ENCODE data around the gene CLEC18A. TPM values are rescaled to one million over a fixed set of nuclear protein-coding genes. Genes with fewer than 3 reads are reported as not detected.
"Not testable (repeated sequence)": the region's sequence is repeated elsewhere in the genome, so short reads cannot be mapped to it uniquely, and the experiment has no call there.

Gene CLEC18A
- total RNA-seq, 2 donors from 2014 or later, result 0.32 to 4.2 TPM

DNA sequence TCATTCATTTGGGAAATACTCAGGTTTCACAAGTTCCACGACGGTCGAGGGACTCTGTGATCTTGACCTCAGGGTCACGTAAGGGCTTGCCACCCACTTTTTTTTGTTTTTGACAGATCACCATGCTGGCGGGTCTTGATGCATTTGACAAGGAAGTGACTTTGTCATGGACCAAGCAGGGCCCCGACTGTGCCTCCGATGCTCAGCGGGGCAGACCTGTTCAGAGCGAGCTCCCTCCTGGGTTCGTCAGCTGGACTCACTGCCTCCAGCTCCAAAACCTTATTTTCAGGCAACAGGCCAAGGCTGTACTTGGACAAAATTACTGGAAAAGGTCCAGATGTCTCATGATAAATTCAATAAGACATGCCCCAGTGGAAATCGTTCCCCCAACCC, 9.0 kb upstream of the CLEC18A start:
- DNase-seq, result no peak
- peaks cover 4% of the 10 kb centered on the region for H3K36me3 ChIP-seq
- no peak overlapping the region for H3K4me3 ChIP-seq
- H3K4me1 ChIP-seq, result no peaks in the 10 kb centered on the region
- intact Hi-C loops (cut with DNase I), result no loop called here
- no peak for TF ChIP-seq CTCF (IDR thresholded peaks at IDR 0.05)
- H3K27me3 ChIP-seq, result no peaks in the 10 kb centered on the region
- no peaks in the 10 kb centered on the region for H3K9me3 ChIP-seq
- H3K27ac ChIP-seq, result no peak overlapping the region
- H3K9ac ChIP-seq (ENCODE audit: low read depth in 2 of 2, low read length in 2 of 2), result no peak overlapping the region

DNA sequence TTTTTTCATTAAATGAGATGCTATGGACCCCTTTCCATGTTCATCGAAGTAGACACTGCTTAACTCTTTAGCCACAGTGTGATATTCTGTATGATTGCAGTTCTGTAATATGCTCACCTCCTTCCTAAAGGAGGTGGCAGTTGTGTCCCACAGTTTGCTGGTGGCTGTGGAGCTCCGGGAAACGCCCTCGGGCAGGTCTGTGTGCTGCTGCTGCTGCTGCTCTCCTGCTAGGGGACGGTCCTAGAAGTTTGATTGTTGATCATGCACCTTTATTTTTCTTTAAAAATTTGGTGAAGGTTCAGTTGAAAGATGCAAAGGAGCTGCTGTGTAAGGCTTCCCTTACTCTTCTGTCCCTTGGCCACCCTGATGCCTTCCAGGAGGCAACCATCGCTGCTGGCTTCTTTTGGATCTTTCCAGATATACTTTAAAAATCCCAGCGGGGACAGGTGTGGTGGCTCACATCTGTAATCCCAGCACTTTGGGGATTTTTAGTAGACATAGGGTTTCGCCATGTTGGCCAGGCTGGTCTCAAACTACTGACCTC, 8.4 kb upstream of the CLEC18A start:
- Histone ChIP-seq H3K27ac (no peak overlapping the region), H3K4me3 (no peak overlapping the region), H3K4me1 (no peaks in the 10 kb centered on the region), H3K27me3 (no peaks in the 10 kb centered on the region), H3K9ac (ENCODE audit: low read depth in 2 of 2, low read length in 2 of 2) (no peak overlapping the region), H3K9me3 (no peaks in the 10 kb centered on the region), H3K36me3 (peaks cover 4% of the 10 kb centered on the region)
- intact Hi-C loops (cut with DNase I), result no loop called here
- TF ChIP-seq CTCF (IDR thresholded peaks at IDR 0.05), result no peak
- no peak for DNase-seq

- H3K4me3 ChIP-seq; DNase-seq; H3K9ac ChIP-seq (ENCODE audit: low read depth in 2 of 2, low read length in 2 of 2); H3K36me3 ChIP-seq; H3K9me3 ChIP-seq; H3K4me1 ChIP-seq; intact Hi-C loops (cut with DNase I); H3K27me3 ChIP-seq; H3K27ac ChIP-seq: not testable (repeated sequence)
These were observed 7.7 kb upstream of the CLEC18A start for GRCh38 chr16:69943241-69944036.

- H3K4me1 ChIP-seq; DNase-seq; intact Hi-C loops (cut with DNase I); H3K27me3 ChIP-seq; H3K27ac ChIP-seq; H3K9me3 ChIP-seq; H3K36me3 ChIP-seq; H3K4me3 ChIP-seq; H3K9ac ChIP-seq (ENCODE audit: low read depth in 2 of 2, low read length in 2 of 2): not testable (repeated sequence)
These were observed 723 bp upstream of the CLEC18A start for GRCh38 chr16:69950411-69950810.

DNA sequence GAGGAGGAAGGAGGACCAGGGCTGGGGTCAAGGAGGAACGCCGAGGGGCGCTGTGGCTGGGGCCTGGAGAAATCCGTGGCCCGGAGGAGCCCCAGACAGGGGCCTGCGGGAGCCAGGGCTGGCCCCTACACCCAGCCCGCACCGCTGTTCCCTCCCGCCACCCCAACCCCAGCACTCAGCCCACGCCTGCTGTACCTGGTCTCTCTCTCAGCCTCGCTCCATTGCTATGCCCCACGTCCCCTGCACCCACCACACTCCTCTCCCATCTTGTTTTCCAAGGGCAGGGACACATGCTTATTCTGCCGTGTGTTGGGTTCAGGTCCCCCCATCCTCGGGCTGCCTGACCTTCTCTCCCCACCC, 518 bp downstream of the CLEC18A start:
- H3K27me3 ChIP-seq; H3K9me3 ChIP-seq; DNase-seq; intact Hi-C loops (cut with DNase I); H3K36me3 ChIP-seq; H3K9ac ChIP-seq (ENCODE audit: low read depth in 2 of 2, low read length in 2 of 2); H3K27ac ChIP-seq; H3K4me1 ChIP-seq; H3K4me3 ChIP-seq: not testable (repeated sequence)

DNA sequence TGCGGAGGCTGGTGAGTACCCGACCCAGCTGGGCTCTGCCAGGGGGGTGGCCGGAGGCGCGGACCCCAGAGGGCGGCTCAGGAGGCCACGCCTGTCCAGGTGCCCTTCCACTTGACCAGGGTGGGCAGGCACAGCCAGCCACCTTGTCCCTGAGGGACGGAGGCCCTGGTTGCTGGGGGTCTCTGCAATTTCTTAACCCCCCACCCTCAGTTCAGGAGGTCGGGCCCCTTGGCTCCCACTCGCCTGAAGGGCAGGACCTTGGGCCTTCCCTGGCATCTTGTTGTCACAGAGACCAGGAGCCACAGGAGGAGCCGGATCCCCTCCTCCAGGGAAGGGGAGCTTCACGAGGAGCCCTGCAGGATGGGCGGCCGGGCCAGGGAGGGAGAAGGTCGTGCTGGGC, 982 bp downstream of the CLEC18A start:
- H3K9me3 ChIP-seq; H3K9ac ChIP-seq (ENCODE audit: low read depth in 2 of 2, low read length in 2 of 2); H3K36me3 ChIP-seq; DNase-seq; H3K4me3 ChIP-seq; H3K27me3 ChIP-seq; H3K27ac ChIP-seq; H3K4me1 ChIP-seq; intact Hi-C loops (cut with DNase I): not testable (repeated sequence)

DNA sequence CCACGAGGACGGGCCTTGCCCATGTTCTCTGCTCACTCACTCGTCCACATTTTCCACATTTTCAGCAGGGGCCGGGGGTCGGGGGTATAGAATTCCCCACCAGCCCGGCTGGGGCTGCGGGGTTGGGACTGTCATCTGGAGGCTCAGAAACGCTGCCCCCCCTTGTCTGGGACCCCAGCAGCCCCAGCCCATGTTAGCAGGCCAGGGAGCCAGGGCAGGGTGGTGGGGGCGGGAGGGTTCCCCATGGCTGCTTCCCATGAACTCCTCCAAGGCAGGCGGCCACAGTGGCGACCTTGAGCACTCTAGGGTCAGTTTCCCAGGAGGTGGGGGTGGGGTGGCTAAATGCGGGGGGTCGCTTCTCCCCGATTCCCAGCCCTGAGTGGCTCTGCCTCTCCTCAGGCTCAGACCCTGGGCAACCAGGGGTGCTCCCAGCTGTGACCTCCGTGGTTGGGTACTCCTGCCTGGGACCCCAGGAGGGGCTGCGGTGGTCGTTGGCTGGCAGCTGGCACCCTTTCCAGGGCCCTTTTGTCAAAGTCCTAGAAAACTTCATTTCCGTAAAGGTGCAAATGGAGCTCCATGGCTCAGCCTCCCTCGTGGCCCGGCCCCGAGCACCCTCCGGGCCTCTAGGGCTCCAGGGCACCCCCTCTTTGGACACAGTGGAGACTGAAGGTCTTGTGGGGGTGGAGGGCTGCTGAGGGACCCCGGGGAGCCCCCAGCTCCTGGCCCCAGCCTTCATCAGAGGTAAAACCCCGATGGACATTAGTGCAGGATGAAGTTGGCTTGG, 1.6 kb downstream of the CLEC18A start:
- intact Hi-C loops (cut with DNase I); H3K27ac ChIP-seq; H3K36me3 ChIP-seq; H3K9ac ChIP-seq (ENCODE audit: low read depth in 2 of 2, low read length in 2 of 2); H3K4me3 ChIP-seq; H3K4me1 ChIP-seq; DNase-seq; H3K27me3 ChIP-seq; H3K9me3 ChIP-seq: not testable (repeated sequence)

DNA sequence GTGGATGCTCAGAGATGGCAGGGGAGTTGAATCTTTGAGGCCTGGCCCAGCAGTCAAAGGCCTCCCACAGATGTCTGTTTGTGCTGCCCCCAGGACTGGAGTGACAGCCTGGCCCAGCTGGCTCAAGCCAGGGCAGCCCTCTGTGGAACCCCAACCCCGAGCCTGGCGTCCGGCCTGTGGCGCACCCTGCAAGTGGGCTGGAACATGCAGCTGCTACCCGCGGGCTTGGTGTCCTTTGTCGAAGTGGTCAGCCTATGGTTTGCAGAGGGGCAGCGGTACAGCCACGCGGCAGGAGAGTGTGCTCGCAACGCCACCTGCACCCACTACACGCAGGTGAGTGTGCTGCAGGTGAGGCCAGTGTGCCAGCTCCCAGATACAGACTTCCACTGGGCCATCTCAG, 3.1 kb downstream of the CLEC18A start:
- H3K4me3 ChIP-seq; DNase-seq; H3K9ac ChIP-seq (ENCODE audit: low read depth in 2 of 2, low read length in 2 of 2); H3K27me3 ChIP-seq; H3K9me3 ChIP-seq; intact Hi-C loops (cut with DNase I); H3K27ac ChIP-seq; H3K36me3 ChIP-seq; H3K4me1 ChIP-seq: not testable (repeated sequence)

- H3K36me3 ChIP-seq; H3K9ac ChIP-seq (ENCODE audit: low read depth in 2 of 2, low read length in 2 of 2); H3K4me1 ChIP-seq; H3K27ac ChIP-seq; DNase-seq; H3K4me3 ChIP-seq; H3K27me3 ChIP-seq; H3K9me3 ChIP-seq; intact Hi-C loops (cut with DNase I): not testable (repeated sequence)
These were observed 12.2 kb downstream of the CLEC18A start for GRCh38 chr16:69963312-69963711.

DNA sequence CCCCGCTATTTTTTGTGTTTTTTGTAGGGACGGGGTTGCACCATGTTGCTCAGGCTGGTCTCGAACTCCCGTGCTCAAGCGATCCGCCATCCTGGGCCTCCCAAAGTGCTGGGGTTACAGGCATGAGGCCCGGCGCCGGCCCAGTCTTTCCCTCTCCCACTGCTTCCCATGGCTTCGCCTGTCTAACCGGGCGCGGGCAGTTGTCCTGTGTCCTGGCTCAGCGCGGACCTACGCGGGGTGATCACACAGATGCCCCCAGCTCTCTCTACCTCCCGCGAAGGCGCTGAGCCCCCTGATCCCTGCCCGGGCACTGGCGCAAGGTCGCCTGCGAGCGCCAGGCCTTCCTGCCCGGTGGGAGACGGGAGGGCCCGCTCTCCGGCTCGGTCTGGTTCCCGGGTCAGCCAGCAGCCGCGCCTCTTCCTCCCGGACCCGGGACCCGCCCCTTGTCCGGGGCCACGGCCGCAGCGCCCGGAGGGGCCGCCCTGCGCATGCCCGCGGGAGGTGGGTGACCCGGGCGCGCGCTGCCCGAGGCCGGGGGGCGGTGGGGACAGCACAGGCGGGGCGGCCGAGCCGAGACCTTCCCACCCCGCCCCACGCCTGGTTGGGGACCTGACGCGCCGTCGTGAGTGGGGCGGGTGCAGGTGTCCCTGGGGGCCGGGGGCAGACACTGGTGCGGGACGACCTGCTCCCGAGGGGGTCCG, 14.0 kb downstream of the CLEC18A start:
- H3K27me3 ChIP-seq; intact Hi-C loops (cut with DNase I); H3K9me3 ChIP-seq; H3K4me1 ChIP-seq; DNase-seq; H3K36me3 ChIP-seq: not testable (repeated sequence)
- Histone ChIP-seq H3K9ac (ENCODE audit: low read depth in 2 of 2, low read length in 2 of 2) (peak overlapping the region in 1 of 2 donors; percentile 50), H3K4me3 (peak overlapping the region; percentile 59), H3K27ac (peak overlapping the region; percentile 44)

DNA sequence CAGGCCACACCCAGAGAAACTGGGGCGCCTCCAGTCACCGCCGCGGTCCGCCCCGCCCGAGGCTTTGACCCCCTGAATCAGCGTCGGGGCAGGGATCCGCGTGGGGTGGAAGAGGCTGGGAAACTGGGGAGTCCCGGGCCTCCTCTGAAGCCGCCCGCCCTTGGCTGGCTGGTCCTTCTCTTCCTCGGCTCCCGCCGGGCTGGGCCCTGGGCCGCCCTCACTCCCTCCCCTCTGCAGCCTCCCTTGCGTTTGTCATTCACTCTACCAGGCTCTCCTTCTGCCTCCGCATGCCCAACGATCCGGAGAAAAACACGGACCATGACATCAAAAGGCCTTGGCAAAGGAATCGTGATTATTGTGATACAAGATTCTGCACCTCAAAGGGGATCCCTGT, 14.5 kb downstream of the CLEC18A start:
- DNase-seq; H3K9me3 ChIP-seq; H3K36me3 ChIP-seq; intact Hi-C loops (cut with DNase I); H3K4me1 ChIP-seq; H3K27me3 ChIP-seq; H3K9ac ChIP-seq (ENCODE audit: low read depth in 2 of 2, low read length in 2 of 2); H3K27ac ChIP-seq: not testable (repeated sequence)
- peak overlapping the region; percentile 59 for H3K4me3 ChIP-seq

Data from colonic mucosa (tissue), 4 donors.